ENCODE data around the gene RD3L.

RD3L gene

DNA sequence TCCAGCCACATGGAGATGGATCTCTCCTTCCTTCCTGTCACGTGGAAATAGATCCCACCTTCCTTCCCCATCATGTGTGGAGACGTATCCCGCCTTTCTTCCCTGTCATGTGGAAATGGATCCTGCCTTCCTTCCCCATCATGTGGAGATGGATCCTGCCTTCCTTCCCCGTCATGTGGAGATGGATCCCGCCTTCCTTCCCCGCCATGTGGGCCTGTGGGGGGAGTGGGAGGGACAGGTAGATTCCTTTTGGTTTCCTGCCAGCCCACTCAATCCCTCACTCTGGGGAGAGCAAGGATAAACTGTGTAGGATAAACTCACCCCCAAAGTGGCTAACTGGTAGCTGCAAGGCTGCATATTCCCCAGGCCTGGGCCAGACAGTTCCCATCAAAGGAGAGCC is 45.8 kb downstream of the RD3L start:
- no peak for DNase-seq (ENCODE audit: low spot score)

DNA sequence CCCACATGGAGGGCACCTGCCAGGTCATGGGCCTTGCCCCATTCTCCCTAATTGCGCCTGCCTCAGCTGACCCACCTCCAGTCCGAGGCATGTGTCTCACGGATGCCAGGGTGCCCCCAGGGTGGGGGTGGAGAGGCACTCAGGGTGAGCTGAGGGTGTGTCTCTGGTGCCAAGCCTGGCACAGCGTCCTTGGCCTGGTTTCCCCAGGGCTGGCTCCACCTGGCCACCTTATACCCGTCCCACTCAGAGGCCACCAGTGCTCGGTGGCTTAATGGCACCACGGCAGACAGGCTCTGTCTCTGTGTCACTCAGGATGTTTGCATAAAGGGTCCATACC is 47.6 kb downstream of the RD3L start:
- no peak for DNase-seq (ENCODE audit: low spot score)

DNA sequence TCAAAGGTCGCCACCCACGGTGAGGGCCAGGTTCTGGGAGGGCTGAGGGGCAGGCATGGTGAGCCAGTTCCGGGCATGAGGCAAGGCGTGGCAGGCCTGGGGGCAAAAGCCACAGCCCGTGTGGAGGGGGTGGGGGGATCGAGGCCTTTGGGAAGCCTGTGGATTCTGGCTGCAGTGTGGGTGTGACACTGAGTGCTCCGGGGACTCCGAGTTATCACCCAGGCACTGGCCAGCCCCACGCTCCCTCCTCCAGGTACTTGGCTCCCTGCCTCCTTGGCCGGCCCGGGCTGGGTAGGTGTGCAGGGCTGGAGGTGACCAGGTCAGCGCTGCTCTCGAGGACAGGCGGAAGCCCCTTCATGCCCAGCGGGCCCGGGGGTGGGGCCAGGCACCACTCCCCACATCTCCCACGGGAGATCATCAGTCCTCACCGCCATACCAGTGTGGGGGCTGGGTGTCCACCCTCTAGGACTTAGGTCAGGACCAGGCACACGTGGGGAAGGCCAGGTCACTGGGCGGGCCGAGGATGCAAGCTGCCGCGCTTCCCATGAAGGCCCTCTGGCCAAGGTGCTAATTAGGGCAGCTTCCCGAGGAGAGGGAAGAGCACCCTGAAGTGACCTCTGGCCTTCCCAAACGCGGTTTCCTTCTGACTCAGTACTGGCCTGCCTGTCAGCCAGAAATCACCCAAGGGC is 48.2 kb downstream of the RD3L start:
- DNase-seq (ENCODE audit: low spot score): no peak

DNA sequence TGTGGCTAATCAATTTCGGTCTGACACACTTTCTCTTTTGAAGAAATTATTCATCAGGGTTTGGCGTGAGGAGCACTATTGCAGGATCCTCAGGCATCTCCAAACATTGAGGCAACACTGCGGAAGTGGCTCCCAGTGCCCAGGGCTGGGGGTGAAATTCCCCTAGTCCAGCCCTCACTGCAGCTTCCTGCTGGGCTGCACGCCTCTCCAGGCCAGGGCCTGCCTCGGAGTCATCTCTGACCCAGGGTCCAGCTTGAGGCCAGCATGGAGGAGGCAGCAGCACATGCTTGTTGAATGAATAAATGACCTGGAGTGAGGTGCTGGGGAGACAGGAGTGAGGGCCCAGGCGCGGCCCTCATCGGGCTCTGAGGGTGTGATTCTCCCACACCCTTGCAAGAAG is 50.1 kb downstream of the RD3L start:
- DNase-seq (ENCODE audit: low spot score): no peak

DNA sequence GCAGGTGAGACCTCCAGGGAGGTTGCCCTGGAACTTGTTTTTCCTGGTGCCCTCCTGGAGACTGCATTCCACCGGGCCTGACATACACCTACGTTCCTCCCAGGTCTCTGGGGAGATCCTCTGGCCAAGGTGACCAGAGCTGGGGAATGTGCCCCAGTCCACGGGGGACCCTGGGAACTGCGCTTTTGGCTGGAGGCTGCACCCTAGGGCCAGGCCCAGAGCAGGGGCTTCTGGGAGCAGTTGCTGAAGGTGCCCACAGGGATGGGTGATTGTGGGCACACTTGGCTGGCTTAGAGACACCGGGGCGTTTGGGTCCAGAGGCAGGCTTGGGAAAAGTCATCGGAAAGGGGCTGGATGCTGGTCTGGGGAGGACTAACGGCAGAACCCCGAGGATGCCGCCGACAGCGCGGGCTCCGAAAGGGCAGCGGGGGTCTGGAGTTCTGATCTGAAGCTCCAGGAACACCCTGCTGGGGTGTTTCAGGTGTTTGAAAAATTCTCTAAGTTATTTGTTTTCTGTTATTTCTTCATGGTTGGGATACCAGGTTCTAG is 50.6 kb downstream of the RD3L start:
- peak; percentile 13 for DNase-seq (ENCODE audit: low spot score)

DNA sequence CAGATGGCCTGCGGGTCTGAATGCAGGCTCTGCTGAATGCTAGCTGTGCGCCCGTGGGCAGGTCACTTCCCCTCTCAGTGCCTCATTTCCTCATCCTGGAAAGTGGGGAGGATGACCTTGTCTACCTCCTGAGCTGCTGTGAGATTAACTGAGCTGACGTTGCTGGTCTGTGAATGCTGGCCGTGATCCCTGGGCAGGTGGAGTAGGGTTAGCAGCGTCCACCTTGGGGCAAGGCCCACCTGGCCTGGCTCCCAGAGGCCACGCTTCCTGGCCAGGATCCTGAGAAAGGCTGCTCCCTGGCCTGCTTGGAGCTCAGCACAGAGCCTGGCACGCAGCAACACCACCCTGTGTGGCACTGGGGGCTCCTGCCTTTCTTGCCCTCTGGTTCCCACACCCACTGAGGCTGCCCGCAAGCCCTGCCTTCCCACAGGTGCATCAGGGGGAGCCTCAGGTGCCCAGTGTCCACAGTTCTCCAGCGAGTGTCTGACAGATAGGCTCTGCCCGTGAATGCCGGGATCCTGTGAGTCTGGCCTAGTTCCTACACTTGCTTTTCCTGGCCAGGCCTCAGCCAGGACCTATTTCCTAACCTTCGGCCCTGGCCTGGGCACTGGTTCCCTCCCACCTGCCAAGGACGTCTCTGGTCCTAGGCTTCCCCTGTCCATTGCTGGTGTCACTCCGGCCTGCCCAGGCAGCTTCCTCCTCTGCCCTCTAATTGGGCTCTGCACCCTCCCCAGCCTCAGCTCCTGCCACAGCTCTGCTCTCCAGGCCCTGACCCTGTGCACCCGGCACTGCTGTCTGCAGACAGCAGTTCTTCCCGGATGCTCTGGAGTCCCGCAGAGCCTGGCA is 51.3 kb downstream of the RD3L start:
- peak; percentile 4 for DNase-seq (ENCODE audit: low spot score)

All from iPS-NIHi11 (cell line).